ENCODE data around the gene LRRC32.

DNA sequence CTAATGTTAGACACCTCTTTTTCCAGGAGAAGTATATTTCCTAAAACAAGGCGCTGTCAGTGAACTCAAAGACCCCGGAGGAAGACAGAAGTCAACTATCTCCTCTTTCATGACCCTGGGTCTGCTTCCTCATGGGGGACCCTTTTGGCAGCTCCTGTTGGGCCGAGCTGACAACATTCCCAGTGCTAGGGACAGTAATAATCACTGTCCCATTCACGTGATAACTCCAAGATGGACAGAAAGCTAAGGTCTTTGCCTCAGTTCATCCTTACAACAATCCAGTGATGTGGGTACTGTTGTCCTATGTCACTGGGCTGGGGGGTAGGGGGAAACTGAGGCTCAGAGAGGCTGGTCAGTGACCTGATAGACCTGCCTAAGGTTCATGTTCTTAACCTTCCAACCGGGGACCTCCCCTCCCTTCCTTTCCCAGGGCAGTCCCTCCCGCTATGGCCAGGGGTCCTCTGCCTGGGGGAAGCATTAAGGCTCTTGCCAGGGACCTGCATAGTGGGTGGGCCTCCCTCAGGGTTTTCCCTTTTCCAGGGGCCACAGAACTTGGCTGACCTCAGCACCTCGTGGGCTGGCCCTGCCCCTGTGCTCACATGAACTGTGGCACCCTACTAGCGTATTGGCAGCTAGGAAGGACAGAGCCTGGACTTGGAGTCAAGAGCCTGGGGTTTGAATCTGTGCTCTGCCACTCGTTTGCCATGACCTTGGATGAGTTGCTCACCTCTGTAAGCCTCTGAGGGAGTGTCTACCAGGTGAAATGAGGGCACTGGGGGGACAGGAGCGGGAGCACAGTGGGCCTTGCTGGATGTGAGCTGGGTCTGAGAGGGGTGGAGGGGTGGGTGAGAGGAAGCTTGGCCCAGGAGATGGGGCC lies 53.6 kb downstream of the LRRC32 start:
- TF ChIP-seq, protein P1, sequence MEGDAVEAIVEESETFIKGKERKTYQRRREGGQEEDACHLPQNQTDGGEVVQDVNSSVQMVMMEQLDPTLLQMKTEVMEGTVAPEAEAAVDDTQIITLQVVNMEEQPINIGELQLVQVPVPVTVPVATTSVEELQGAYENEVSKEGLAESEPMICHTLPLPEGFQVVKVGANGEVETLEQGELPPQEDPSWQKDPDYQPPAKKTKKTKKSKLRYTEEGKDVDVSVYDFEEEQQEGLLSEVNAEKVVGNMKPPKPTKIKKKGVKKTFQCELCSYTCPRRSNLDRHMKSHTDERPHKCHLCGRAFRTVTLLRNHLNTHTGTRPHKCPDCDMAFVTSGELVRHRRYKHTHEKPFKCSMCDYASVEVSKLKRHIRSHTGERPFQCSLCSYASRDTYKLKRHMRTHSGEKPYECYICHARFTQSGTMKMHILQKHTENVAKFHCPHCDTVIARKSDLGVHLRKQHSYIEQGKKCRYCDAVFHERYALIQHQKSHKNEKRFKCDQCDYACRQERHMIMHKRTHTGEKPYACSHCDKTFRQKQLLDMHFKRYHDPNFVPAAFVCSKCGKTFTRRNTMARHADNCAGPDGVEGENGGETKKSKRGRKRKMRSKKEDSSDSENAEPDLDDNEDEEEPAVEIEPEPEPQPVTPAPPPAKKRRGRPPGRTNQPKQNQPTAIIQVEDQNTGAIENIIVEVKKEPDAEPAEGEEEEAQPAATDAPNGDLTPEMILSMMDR (IDR thresholded peaks at IDR 0.05): no peak
- TF ChIP-seq POLR2AphosphoS5 (IDR thresholded peaks at IDR 0.05; ENCODE audit: low read depth, low read length) (no peak), SIN3A (IDR thresholded peaks at IDR 0.05; ENCODE audit: borderline replicate concordance, insufficient read depth, low read depth, low read length) (no peak), REST (IDR thresholded peaks at IDR 0.05; ENCODE audit: insufficient read depth in 1 of 2, low read depth in 2 of 2, low read length in 1 of 2) (no peak)

Data from Panc1 (cell line).